Stimulated activated CD4-positive, alpha-beta T cell treated with anti-CD3 and anti-CD28 coated beads, TNF-alpha, amount 100 ng/mL, for 24 hours (primary cell): ENCODE results near the gene GAL3ST1.
"Not testable (repeated sequence)": the region's sequence is repeated elsewhere in the genome, so short reads cannot be mapped to it uniquely, and the experiment has no call there.

Experiments used
- DNase-seq, 3 experiments: peaks; one replicate each; pipeline ENCODE4 v3.0.0-alpha.2; 2020; ENCODE audit warnings: low read depth in 3 of 3

Gene GAL3ST1, protein sequence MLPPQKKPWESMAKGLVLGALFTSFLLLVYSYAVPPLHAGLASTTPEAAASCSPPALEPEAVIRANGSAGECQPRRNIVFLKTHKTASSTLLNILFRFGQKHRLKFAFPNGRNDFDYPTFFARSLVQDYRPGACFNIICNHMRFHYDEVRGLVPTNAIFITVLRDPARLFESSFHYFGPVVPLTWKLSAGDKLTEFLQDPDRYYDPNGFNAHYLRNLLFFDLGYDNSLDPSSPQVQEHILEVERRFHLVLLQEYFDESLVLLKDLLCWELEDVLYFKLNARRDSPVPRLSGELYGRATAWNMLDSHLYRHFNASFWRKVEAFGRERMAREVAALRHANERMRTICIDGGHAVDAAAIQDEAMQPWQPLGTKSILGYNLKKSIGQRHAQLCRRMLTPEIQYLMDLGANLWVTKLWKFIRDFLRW

DNA sequence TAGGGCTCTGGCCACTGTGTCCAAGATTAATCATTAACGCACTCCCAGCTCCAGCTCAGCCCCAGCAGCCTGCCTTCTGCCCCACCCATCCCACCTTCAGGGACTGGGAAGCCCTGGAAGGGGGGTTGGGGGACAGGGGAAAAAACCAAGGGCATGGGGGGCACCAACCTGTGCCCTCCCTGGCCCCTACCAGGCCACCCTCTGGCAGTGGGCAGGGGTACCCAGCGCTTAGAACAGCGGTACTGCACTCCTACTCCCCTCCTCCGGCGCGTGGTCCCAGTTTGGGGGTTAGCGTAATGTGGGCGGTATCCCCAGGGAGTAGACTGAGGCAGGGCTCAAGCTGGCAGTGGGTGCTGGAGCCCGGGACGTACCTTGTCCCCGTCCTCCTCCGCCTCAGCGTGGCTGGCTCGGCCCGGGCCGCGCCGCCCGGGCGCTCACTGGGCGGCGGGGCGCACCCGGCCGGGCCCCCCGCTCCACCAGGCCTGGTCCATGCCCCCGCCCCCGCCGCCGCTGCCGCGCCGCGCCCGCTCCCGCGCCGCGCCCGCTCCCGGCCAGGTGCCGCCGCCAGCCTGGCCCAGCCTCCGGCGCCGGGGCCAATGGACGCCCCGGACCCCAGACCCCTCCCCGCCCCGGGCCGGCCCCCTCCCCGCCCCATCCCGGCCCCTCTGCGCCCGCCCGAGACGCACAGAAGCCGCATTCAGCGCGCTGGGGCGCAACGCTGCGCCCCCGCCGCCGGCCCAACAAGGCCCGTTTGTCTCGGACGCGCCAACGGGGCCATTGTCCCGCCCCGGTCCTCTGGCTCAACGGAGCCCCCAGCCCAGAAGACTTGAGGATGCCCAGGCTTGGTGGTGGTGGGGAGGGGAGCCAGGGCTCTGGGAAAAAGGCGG, at the start of gene GAL3ST1:
Gene GAL3ST1 (minus strand): TSS at position 571 of the 887 bp plus-strand sequence. CDS start 17,273 bp downstream, outside the sequence.
- no peak for DNase-seq

DNA sequence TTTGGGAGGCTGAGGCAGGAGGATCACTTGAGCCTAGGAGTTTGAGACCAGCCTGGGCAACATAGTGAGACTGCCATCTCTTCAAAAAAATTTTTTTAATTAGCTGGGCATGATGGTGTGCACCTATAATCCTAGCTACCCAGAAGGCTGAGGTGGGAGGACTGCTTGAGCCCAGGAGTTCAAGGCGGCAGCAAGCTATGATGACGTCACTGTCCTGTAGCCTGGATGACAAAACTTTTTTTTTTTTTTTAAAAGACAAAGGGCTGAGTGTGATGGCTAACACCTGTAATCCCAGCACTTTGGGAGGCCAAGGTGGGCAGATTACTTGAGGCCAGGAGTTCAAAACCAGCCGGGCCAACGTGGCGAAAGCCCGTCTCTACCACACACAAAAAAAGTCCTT, 45.4 kb upstream of the GAL3ST1 start:
- not testable (repeated sequence) for DNase-seq

DNA sequence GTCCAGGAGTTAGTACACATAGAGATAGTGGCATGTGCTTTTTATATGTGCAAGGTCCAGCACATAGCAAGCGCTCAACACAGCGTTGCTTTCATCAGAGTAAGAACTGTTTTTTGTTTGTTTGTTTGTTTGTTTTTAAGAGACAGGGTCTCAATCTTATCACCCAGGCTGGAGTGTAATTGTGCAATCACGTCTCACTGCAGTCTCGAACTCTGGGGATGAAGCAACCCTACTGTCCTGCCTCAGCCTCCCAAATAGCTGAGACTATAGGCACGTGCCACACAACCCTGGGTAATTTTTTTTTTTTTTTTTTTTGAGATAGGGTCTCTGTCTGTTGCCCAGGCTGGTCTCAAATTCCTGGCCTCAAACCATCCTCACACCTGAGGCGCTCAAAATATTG, 43.4 kb upstream of the GAL3ST1 start:
- DNase-seq = no peak

DNA sequence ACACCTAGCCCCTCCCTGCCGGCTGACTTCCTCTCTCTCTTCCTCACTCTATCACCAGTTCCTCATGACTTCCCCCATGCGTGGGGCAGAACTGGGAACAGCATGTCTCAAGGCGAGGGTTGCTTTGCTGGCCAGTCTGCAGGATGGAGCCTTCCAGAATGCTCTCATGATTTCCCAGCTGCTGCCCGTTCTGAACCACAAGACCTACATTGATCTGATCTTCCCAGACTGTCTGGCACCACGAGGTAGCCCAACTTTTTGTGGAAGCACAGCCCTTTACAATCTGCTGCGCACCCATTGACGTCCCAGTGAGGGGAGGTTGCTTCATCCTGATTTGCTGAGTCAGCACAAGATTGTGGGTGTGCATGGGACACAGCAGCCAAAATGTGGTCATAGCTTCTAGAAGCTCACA, 41.1 kb upstream of the GAL3ST1 start:
- DNase-seq = no peak

DNA sequence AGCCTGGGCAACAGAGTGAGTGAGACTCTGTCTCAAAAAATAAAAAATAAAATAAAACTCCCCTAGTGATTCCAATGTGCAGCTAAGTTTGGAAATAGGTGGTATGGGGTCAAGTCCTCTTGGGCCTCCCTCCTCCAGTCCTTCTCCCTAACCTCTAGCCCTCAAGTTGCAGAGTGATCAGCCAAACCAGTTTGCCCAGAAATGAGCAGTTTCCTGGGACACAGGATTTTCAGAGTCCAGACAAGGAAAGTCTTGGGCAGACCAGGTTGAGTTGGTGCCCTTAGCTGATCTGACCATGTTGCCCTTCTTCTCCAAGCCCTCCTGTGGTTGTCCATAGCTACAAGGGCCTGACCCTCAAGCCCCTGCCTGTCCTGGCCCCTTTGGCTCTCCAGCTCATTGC, 40.4 kb upstream of the GAL3ST1 start:
- no peak for DNase-seq

DNA sequence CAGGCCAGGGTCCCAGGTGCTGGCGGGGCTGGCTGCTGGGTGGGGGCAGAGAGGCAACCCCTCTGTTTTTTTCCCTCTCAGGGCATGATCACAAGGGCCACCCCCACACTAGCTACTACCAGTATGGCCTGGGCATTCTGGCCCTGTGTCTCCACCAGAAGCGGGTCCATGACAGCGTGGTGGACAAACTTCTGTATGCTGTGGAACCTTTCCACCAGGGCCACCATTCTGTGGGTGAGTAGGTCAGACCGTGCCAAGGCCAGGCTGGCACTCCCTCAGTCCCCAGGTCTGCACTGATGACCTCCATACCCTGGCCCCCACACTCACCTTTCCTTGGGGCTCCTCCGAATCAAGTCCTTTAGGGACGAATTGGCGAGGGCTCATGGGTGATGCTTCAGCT, 39.8 kb upstream of the GAL3ST1 start:
- no peak for DNase-seq

DNA sequence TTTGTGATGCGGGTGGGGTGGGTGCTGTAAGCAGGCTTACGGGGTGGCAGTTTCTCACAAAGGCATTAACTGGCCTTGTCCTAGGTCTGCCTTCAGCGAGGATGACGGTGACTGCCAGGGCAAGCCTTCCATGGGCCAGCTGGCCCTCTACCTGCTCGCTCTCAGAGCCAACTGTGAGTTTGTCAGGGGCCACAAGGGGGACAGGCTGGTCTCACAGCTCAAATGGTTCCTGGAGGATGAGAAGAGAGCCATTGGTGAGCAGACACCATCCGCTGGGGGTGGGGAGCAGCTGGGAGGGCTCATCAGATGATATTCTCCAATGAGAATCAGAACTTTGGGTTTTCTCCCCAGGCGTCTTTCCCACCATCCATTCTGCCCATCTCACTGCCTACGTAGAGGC, 38.3 kb upstream of the GAL3ST1 start:
- DNase-seq = no peak

DNA sequence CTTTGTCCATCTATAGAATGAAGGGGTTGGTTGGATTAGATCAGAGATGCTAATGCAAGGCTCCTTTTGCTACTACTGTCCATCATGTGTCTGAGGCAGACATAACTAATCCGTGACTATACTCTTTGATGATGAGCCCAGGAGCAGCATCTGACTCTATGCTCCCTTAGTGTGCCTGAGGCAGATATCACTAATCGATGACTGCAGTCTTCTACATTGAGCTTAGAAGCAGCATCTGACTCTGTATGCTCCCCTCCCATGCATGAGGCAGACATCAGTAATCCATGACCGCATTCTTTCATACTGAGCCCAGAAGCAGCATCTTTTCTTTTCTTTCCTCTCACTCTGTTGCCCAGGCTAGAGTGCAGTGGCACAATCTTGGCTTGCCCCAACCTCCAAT, 36.7 kb upstream of the GAL3ST1 start:
- DNase-seq = no peak

DNA sequence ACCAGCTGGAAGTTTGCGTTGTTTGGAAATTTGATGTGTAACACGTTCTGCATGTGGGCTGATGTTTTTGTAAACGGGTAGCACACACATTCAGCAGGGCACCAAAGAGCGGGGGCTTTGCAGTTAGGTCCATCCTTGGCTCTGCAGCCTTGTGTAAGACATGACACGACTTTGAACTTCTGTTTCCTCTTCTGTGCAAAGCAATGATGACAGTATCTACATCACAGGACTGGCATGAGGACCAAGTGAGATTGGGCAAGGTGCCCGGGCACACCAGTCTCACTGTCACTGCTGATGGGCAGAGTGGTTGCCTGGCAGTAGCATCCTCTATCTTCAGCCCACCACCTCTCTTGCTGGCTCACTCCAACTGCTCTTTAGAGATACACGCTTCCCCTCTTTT, 35.8 kb upstream of the GAL3ST1 start:
- DNase-seq = no peak

DNA sequence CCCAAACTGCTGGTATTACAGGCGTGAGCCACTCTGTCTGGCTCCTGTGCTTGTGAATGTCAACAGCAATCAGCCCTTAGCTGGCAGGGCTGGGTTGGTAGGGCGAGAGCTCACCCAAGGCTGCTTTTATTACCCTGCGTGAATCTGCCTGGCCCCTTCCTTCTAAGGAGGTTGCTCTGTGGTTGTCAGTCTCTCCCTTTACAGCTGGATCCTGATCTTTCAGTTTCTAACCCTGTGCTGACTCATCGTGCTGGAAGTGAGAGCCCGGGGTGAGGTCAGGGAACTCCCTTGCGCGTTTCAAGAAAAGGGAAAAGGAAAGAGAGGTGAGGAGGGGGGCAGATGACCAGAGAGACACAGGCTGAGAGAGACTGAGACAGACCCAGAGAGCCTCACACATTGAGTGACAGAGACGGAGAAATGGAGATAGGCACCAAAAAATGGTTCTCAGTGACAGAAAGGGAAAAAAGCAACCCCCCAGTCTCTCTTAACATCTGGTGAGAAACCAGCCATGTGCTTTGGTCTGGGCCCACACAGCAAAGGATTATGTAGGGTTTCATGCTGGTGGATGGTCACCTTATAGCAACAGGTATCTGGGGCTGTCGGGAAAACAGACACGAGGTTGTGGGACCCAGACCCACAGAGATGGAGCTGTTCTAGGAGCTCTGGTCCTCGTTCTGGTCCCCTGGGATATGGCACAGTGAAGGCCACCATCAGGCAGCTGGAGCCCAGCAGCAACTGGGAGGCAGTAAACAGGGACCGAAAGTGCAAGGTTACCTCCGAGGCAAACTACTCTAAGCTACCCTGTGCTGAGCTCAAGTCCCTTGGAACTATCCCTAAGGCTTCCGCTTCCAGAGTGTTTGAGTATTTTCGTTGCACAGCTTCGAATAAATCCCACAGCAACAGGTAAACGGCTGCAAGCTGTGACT, 35.1 kb upstream of the GAL3ST1 start:
- DNase-seq = no peak

DNA sequence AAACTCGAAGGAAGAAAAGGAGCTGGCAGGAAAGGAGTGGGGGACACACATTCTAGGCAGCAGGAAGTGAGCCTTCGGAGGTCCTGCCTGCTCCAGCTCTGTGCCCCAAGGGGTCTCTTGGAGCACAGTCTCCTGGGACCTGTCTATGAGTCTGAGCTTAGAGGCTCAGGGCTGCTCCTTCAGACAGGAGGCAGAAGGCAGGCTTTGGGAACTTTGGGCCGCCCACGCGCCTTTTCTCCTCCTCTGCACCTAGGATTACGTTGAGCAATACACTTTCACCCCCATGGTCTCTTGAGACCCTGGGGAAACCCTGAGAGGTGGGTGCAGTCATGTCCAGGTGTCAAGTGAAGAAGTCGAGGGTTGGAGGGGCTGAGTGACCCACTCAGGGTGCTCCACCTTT, 33.5 kb upstream of the GAL3ST1 start:
- DNase-seq = no peak

DNA sequence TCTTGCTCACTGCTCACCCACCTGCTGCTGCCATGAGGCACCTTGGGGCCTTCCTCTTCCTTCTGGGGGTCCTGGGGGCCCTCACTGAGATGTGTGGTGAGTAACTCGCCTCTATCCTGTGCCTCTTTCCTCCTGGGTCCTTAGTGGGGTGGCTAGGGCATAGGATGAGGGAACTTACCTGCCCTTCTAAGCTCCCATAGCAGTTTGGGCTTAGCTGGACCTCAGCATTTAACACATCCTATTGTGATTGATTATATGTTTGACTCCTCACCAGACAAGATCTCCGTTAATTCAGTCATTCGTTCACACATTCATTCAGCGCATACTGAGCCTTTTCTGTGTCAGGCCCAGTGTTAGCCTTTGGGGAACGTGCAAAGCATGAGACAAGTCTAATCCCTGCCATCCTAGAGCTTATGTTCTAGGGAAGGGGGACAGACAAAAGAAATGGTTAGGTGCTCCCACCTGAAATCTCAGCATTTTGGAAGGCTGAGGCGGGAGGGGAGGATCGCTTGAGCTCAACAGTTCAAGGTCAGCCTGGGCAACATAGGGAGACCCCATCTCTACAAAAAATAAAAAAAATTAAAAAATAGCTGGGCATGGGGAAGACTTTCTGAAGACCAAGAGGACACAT, 33.0 kb upstream of the GAL3ST1 start:
- DNase-seq = no peak

DNA sequence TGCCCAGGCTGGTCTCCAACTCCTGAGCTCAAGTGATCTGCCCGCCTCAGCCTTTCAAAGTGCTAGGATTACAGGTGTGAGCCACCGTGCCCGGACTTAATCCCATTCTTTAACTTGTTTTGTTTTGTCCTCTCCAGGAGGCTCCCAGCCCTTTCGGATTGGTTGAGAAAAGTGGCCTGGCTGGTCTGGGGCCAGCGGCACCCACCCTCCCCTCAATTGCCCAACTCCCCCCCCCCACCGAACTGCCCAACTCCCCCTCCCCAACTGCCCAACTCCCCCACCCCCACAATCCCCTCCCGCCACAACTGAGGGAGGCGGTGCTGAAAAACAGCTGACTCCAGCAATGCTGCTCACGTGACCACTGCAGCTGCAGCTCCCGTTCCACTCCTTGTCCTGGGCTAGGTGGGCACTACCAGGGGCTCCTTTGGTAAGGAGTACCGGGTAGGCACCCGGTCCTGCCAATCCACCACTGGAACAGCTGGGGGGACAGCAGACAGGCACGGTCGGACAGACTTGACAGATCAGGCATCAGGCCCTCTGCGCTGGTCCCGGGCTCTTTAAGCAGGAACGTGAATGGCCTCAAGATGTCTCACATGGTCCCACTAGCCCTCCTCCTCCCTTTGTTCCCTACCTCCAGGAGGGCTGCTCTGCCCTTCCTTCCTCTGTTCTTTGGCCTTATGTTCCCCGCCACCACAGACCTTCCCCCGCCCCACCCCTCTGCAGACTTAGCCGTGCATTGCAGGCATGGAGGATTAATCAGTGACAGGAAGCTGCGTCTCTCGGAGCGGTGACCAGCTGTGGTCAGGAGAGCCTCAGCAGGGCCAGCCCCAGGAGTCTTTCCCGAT, 32.2 kb upstream of the GAL3ST1 start, which contains the start of gene TCN2:
Gene TCN2 (plus strand): TSS at position 720 of the 845 bp plus-strand sequence. CDS start 158 bp downstream, outside the sequence.
- DNase-seq = peak in 1 of 3 experiments; percentile 44

DNA sequence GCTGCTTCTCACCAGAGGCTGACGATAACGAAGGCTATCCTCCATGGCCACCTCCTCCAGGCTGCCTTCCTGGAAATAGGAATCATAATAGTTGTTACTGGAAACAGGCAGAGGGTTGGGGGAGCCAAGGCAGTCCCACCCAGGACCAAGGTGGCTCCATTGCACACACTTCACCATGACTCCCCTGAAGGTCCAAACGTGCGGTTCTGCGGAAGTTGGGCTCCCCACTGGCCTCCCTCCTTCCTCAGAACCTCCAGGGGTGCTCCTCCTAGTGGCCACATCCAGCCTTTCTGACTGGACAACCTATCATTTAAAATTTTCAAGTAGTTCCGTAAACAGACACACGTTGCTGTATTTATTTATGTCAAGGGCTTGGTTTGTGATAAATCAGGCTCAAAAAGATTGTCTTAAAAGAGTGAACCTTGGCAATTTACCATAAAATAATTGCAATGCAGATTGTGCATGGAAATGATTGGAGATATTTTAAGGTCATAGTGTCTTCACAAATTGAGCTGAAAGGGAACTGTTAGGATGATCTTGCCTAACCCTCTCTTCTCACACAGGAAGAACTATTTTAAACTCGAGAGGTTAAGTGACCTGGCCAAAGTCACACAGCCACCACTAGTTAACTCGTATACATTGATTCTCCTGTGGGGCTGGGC, 31.1 kb upstream of the GAL3ST1 start:
- peak in 1 of 3 experiments; percentile 42 for DNase-seq

DNA sequence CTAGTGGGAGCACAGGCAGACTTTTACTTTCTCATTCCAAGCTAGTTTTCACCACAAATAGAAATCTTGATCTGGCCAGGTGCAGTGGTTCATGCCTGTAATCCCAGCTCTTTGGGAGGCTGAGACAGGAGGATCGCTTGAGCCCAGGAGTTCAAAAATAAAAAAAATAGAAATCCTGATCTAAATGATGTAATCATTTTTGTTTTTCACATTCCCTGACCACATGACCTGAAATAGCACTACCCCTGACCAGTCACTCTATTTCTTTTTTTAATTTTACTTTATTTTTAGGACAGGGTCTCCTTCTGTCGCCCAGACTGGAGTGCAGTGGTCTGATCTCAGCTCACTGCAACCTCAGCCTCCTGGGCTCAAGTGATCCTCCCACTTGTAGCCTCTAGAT, 30.3 kb upstream of the GAL3ST1 start:
- DNase-seq = no peak

DNA sequence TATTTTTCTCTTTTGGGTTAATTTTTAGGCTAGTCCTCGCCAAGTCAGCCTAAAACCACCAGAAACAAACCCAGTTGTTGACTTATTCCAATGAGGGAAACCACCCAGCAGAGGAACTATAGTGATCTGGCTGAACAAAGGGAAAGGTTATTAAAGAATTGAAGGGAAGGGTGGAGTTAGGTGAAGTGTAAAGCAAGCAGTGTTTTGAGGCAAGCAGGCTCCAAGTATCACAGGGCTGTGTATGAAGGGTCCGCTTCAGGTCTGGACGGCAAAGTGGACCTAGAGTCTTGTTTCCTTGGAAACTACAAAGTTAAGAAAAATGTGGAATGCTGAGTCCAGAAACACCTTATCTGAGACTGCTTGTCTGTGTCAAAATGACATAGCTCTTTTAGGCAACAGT, 29.3 kb upstream of the GAL3ST1 start:
- no peak for DNase-seq

DNA sequence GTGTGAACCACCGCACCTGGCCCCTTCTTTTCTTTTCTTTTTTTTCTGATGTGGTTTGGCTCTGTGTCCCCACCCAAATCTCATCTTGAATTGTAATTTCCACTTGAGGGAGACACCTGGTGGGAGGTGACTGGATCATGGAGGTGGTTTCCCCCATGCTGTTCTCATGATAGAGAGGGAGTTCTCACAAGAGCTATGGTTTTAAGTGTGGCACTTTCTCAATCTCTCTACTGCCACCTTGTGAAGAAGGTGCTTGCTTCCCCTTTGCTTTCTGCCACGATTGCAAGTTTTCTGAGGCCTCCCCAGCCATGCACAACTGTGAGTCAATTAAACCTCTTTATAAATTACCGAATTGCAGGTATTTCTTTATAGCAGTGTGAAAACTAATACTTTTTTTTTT, 27.6 kb upstream of the GAL3ST1 start:
- DNase-seq = no peak

DNA sequence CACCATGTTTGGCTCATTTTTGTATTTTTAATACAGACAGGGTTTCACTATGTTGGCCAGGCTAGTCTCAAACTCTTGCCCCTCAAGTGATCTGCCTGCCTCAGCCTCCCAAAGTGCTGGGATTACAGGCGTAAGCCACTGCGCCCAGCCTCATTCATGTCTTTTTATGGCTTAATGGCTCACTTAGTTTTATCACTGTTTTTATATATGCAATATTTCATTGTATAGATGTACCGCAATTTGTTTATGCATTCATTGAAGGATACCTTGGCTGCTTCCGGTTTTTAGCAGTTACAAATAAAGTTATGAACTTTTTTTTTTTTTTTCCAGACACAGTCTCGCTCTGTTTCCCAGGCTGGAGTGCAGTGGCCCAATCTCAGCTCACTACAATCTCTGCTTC, 27.0 kb upstream of the GAL3ST1 start:
- DNase-seq = no peak

DNA sequence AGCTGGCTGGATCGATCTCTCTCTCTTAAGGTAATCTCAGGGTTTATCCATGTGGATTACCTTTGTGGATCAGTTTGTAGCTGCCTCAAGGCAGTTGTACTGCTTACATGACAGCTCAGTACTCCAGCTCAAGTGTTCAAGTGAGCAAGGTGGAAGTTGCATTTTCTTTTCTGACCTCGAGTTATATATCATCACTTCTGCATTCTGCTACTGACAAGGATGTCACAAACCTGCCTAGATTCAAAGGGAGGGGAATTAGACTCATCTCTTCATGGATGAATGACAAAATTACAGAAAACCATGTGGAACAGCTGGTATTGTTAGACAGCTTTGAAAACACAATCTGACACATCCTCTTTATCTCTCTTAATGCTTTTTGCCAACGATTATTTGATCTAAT, 26.5 kb upstream of the GAL3ST1 start:
- DNase-seq = no peak

DNA sequence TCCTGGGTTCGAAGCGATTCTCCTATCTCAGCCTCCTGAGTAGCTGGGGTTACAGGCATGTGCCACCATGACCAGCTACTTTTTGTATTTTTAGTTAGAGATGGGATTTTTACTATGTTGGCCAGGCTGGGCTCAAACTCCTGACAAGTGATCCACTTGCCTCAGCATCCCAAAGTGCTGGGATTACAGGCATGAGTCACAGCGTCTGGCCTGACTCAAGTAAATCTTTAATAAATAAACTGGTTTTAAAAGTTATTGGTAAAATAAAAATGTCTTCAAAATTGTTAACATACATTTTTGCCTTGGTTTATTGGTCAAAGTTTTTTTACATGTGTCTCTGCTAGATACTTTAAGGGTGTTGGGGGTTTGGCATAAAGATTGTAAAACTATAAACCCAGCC, 24.5 kb upstream of the GAL3ST1 start:
- DNase-seq = no peak
